Umbilical cord (tissue), 2 donors: ENCODE results near the gene ENOSF1. TPM values are rescaled to one million over a fixed set of nuclear protein-coding genes. Genes with fewer than 3 reads are reported as not detected.
"Not testable (repeated sequence)": the region's sequence is repeated elsewhere in the genome, so short reads cannot be mapped to it uniquely, and the experiment has no call there.

Source experiments
- DNase-seq: peaks from one replicate; pipeline ENCODE4 v3.0.0-alpha.2; 2015; ENCODE audit warnings: low spot score
- total RNA-seq: library from RNA; depleted of rRNA; stranded (reverse); fragments of >200 nt; gene quantifications from one replicate; pipeline ENCODE4 v1.2.3, GENCODE V29; 2014; ENCODE audit warnings: low replicate concordance; ENCODE audit not compliant: insufficient read depth

Gene ENOSF1, protein sequence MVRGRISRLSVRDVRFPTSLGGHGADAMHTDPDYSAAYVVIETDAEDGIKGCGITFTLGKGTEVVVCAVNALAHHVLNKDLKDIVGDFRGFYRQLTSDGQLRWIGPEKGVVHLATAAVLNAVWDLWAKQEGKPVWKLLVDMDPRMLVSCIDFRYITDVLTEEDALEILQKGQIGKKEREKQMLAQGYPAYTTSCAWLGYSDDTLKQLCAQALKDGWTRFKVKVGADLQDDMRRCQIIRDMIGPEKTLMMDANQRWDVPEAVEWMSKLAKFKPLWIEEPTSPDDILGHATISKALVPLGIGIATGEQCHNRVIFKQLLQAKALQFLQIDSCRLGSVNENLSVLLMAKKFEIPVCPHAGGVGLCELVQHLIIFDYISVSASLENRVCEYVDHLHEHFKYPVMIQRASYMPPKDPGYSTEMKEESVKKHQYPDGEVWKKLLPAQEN
- total RNA-seq = 45.5 TPM

DNA sequence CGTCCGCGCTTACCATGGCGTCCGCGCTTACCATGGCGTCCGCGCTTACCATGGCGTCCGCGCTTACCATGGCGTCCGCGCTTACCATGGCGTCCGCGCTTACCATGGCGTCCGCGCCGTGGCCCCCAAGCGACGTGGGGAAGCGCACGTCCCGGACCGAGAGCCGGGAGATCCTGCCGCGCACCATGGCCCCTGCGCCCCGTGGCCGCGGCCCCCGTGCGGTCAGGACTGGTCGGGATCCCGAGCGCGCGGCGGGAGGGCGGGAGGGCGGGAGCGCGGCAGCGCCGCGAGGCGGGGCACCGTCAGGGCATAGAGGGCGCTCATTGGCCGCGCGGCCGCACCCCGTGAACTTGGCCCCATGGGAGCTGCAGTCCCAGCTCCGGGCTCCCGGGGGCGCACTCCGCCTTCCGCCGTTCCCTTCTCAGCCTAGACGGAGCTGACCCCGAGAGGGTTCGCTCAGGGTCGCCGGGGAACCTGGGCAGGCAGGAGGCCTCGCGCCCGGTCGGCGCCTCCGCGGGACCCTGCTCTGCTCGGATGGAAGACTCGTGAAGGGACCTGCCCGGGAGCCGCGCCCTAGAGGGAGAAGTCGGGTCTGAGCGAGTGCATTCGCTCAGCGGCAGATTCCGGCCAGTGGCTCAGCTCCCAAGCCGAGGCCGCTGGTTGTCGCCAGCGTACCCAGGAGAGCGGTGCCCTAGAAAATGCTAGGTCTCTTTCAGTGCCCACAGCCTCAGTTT lies at the start of gene ENOSF1:
ENOSF1 (minus strand) TSS at position 230 of the 734 bp plus-strand sequence; CDS start at position 187, 43 bp downstream.
- peak; percentile 76 for DNase-seq

DNA sequence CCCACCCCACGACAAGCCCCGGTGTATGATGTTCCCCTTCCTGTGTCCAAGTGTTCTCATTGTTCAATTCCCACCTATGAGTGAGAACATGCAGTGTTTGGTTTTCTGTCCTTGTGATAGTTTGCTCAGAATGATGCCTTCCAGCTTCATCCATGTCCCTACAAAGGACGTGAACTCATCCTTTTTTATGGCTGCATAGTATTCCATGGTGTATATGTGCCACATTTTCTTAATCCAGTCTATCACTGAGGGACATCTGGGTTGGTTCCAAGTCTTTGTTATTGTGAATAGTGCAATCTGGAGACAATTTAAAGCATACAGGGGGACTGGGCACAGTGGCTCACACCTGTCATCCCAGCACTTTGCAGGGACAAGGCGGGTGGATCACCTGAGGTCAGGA lies 47.4 kb upstream of the ENOSF1 start:
- not testable (repeated sequence) for DNase-seq

GRCh38 chr18:755506-755905 lies 43.1 kb upstream of the ENOSF1 start:
- no peak for DNase-seq

- no peak for DNase-seq
Observed at GRCh38 chr18:754656-755055, 42.2 kb upstream of the ENOSF1 start.

GRCh38 chr18:750456-750855 lies 38.0 kb upstream of the ENOSF1 start:
- no peak for DNase-seq

- no peak for DNase-seq
Observed at GRCh38 chr18:744832-745597, 32.6 kb upstream of the ENOSF1 start.

DNA sequence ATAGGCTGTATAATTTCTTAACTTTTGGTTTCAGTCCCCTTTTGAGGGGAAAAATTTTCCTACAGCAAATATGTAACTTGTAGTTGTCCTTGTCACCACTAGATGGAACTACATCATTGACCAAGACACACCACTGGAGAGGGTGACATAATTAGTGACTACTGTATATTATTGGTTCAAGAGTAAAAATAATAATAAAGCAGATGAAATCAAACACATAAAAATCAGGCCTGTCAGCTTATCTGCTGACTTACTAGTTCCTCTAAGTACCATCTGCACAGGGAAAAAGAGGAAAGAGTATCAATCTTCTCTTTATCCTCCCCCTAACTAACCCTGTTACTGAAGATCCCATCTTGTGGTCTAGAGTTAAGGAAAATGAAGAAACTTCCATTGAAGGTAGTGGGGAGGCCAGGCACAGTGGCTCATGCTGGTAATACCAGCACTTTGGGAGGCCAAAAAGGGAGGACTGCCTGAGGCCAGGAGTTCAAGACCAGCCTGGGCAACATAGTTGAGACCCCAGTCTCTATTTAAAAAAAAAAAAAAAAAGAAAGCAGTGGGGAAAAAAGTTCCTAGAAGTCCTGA lies 29.6 kb upstream of the ENOSF1 start:
- peak; percentile 28 for DNase-seq

- DNase-seq = no peak
Observed at GRCh38 chr18:732371-732770, 19.9 kb upstream of the ENOSF1 start.

GRCh38 chr18:731185-731584 lies 18.8 kb upstream of the ENOSF1 start:
- DNase-seq = no peak

DNA sequence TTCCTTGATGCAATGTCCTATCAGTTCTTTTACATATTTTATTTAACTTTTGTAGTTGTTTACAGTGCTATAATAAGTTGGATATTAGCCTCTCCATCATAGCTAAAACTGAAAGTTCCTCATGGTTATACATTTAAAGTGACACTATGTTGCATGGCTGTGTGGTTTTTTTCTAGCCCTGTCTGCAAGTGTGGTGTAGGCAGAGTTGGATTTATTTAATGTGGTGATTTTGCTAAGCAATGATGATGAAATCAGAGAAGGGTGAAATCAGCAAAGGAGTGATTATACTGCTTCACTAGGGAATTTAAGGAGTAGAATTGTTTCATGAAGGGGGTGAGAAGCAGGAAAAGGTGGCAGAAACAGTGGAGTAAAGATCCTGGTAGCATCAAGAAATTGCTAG lies 18.3 kb upstream of the ENOSF1 start:
- DNase-seq = no peak

DNA sequence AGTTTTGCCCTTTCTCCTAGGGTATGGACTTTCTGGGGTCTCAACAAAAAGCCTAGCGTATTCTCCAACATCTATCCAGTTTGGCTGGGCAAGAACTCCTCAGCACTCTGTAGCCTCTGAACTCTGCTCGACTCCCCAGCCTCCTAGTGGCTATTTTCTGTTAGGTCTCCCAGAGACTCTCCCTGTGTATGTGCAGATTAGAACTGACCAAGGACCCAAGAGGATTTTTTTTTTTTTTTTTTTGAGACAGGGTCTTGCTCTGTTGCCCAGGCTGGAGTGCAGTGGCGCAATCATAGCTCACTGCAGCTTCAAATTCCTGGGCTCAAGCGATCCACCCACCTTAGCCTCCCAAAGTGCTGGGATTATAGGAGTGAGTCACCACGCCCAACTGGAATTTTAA lies 17.7 kb upstream of the ENOSF1 start:
- DNase-seq = not testable (repeated sequence)

DNA sequence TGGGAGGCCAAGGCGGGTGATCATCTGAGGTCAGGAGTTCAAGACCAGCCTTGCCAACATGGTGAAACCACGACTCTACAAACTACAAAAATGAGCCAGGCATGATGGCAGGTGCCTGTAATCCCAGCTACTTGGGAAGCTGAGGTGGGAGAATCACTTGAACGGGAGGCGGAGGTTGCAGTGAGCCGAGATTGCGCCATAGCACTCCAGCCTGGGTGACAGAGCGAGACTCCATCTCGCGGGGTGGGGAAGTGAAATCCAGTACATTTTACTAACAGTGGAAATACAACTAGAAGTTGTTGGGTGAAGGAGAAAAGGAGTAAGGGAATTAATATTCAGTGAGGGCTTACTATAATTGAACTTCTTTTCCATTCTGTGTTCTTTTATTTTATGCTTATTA lies 13.2 kb upstream of the ENOSF1 start:
- DNase-seq = no peak

DNA sequence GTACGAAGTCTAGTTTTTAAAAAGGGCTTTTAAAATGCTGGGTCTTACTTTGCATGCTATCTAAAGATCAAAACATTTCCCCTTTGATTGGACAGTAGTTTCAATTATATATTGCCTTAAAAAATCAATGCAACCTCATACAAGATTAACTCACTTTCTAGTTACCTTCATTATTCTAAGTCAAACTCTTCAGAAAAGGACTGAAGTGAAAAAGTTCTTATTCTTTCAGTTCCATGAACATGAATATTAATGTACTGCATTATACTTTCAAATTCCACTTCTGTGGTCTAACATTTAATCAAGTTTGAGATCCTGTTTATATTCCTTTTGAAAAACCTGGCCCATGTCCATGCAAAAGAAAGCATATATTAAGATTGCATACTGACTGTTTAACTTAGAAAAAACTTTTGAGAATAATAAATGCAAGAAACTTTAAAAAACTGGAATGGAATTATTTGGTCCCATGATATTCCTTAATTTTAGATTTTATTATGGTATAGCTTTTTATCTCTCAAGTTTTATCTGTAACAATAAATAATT lies 11.2 kb upstream of the ENOSF1 start:
- no peak for DNase-seq

DNA sequence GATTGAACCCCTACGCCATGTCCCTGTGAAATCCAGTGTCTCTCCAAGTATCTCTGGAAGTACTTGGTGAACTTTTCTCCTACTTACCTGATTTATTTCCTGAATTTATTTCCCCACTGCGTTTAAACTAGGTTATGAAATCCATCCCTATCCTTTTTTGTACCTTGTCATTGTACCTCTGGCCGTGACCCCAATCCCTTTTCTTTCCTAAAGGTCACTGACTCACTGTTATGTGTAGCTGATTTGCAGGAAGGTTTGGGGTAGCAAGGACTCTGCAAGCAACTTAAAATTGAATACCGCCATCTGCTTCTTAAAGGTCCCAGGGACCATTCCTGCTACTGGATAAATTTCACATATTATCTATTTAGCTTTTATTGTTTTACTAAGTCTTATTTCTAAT lies 4.6 kb upstream of the ENOSF1 start:
- DNase-seq = no peak

GRCh38 chr18:715626-716025 lies 3.2 kb upstream of the ENOSF1 start:
- DNase-seq = no peak

- DNase-seq = no peak
Observed at GRCh38 chr18:713135-713490, 683 bp upstream of the ENOSF1 start.

GRCh38 chr18:711657-712400 lies 601 bp downstream of the ENOSF1 start:
- DNase-seq = peak; percentile 77

DNA sequence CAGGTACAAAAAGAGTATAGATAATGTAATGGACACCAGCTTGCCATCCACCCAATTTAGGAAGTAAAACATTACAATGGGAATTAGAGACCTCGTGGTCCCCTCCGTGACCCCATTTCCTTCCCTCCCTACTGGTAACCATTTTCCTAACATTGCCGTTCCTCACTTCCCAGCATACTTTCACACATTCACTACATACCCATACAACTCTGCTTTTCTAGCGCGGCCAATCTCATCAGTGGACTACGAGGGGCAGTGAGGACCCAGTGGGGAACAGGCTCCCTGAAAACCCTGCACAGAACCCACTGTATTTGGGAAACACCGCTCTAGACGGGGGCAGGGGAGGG lies 1.1 kb downstream of the ENOSF1 start:
- DNase-seq = no peak

- no peak for DNase-seq
Observed at GRCh38 chr18:710418-711300, 1.8 kb downstream of the ENOSF1 start.

DNA sequence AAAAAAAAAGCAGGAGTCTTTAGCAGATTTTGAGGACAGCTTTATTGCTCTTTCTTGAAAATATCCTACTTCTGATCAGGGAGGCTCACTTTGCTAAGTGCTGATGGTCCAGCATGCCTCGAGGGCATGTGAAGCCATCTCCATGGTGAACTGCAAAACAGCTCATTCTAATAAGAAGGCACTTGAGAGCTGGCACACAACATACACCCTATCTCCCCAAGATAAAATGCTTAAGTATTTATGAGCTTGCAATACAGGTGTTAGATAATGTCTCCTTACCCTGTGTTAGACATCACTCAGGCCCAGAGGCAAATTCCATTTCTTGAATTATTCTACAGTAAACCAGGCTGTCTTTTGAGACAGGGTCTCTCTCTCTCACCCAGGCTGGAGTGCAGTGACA lies 2.7 kb downstream of the ENOSF1 start:
- DNase-seq = peak; percentile 34
